SU-DHL-6 (cell line): ENCODE data around the gene SGSM1.

Source experiments
- CTCF ChIP-seq: fragments of 200-600 bp; sonication (generic); IDR thresholded peaks from one replicate; pipeline ENCODE4 v1.5.1; 2017; ENCODE audit warnings: antibody characterized with exemption, mild to moderate bottlenecking, low read length, moderate library complexity; ENCODE audit not compliant: insufficient read depth, poor library complexity, severe bottlenecking
- EZH2phosphoT487 ChIP-seq: fragments of 200-600 bp; sonication (generic), shearing (Covaris generic); conservative IDR thresholded peaks from 2 replicates; pipeline ENCODE4 v1.6.1; 2018; ENCODE audit warnings: mild to moderate bottlenecking, antibody characterized with exemption, low read length, moderate library complexity, mixed read lengths

DNA sequence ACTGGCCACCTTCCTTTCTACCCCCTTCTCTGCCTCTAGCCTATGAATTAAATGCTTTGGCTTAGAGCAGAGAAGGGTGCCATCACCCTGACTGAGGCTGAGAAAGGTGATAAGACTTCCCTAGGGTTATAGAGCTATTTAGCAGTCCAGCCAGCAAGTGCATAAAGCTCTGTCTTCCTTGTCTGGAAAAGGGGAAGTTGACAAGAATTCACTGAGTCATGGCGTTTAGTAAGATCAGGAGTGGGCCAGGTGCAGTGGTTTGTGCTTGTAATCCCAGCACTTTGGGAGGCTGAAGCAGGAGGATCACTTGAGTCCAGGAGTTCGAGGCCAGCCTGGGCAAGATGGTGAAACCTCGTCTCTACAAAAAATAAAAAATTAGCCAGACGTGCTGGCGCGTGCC is 77.4 kb downstream of the SGSM1 start:
- TF ChIP-seq CTCF (no peak), EZH2phosphoT487 (no peak)
